ENCODE results near the gene PPP1CA. TPM values are rescaled to one million over a fixed set of nuclear protein-coding genes. Genes with fewer than 3 reads are reported as not detected.
A peak's percentile ranks its signal among the peaks of the same experiment; 100 is the strongest.

Gene PPP1CA
- polyA plus RNA-seq, 1 donor (not counting 4 experiments of a cell fraction or from before 2014, with no cell fraction given) = 122 TPM

- DNase-seq (ENCODE audit: low read depth, low spot score) = no peak
- Histone ChIP-seq H3K9me3 (ENCODE audit: control insufficient read depth, low read depth, low read length) (no peaks in the 10 kb centered on the region), H3K4me1 (ENCODE audit: control insufficient read depth, extremely low read depth, insufficient read depth, low read length) (peaks cover 11% of the 10 kb centered on the region), H3K9me1 (ENCODE audit: control insufficient read depth, extremely low read depth, insufficient read depth, low read length) (no peaks in the 10 kb centered on the region), H2AFZ (ENCODE audit: control insufficient read depth, low read length) (peak overlapping the region; percentile 95), H3K36me3 (ENCODE audit: control insufficient read depth in 2 of 2, extremely low read depth in 1 of 2, insufficient read depth in 2 of 2, low read length in 2 of 2) (peaks cover 8 to 15% of the 10 kb centered on the region in 2 experiments), H3K4me3 (ENCODE audit: control insufficient read depth in 2 of 3, extremely low read depth in 1 of 3, insufficient read depth in 2 of 3, low read depth in 1 of 3, low read length in 3 of 3) (peak overlapping the region; percentile 80 to 97 (median 89)), H3K9ac (ENCODE audit: control insufficient read depth, extremely low read depth, insufficient read depth, low read length) (peak overlapping the region; percentile 80), H3K27ac (ENCODE audit: control insufficient read depth, insufficient read depth, low read length) (peak overlapping the region; percentile 54), H3K4me2 (ENCODE audit: control insufficient read depth, extremely low read depth, insufficient read depth, low read depth, low read length) (peak overlapping the region; percentile 100), H3K79me2 (ENCODE audit: control insufficient read depth, insufficient read depth, low read length) (peaks cover 10% of the 10 kb centered on the region), H3K27me3 (ENCODE audit: control insufficient read depth, extremely low read depth, insufficient read depth, low read length) (no peaks in the 10 kb centered on the region), H4K20me1 (ENCODE audit: control insufficient read depth, extremely low read depth, insufficient read depth, low read length) (no peaks in the 10 kb centered on the region)
- FAIRE-seq = no peak
- TF ChIP-seq CTCF (optimal IDR thresholded peaks at IDR 0.05 in 1 of 3, IDR thresholded peaks at IDR 0.05 in 1 of 3, conservative IDR thresholded peaks at IDR 0.05 in 1 of 3; ENCODE audit: extremely low read depth in 1 of 3, insufficient read depth in 2 of 3, low read length in 3 of 3) (no peak), EZH2 (IDR thresholded peaks at IDR 0.05; ENCODE audit: low read length) (no peak)
- dilution Hi-C loops (cut with MboI; ENCODE audit: extremely low pct_ligation_motif_present, low sequenced_read_pairs) = no loop called here
These were observed 9.4 kb downstream of the PPP1CA start for GRCh38 chr11:67392183-67392715.

DNA sequence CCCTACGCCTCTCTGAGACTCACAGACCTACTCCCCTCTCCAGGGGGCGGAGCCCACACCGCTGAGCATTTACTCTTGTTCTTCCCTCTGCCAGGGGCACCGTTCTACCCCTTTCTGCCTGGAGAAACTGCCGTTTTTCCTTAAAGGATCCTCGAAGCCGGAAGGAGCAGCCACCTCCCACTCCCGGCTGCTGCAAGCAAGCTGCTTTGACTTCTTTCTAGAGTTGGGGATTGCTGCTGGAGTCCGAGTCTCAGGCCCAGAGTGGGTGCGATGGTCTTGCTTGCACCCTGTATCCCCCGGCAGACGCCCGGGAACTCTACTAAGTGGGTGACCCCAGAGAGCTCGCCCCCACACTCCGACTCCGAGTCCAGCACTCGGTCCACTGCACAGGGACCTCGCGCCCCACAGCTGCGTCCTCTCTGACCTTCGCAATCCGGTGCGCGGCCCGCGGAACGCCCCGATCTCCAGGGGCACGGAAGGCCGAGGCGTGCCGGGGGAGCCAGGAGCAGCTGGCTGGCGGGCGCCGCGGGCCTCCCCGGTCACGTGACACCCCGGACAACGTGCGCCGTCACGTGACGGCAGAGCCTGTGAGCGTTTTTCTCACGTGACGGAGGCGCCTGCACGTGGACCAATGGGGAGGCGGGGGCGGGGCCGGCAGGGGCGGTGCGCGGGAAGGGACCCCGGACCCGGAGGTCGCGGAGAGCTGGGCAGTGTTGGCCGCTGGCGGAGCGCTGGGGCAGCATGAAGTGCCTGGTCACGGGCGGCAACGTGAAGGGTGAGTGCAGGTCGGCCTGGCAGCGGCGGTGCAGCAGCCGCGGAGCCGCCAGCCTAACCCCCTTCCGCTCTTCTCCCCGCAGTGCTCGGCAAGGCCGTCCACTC is 10.1 kb downstream of the PPP1CA start, which contains the start of gene RAD9A:
RAD9A (plus strand) TSS at position 683 of the 879 bp plus-strand sequence; CDS start at position 742, 59 bp downstream.
- no peaks in the 10 kb centered on the region for H3K27me3 ChIP-seq (ENCODE audit: control insufficient read depth, extremely low read depth, insufficient read depth, low read length)
- H3K9ac ChIP-seq (ENCODE audit: control insufficient read depth, extremely low read depth, insufficient read depth, low read length) = peak within 1 kb of the TSS; percentile 93
- TF ChIP-seq EZH2 (IDR thresholded peaks at IDR 0.05; ENCODE audit: low read length) (no peak), CTCF (optimal IDR thresholded peaks at IDR 0.05 in 1 of 3, IDR thresholded peaks at IDR 0.05 in 1 of 3, conservative IDR thresholded peaks at IDR 0.05 in 1 of 3; ENCODE audit: extremely low read depth in 1 of 3, insufficient read depth in 2 of 3, low read length in 3 of 3) (no peak)
- no peaks in the 10 kb centered on the region for H3K9me1 ChIP-seq (ENCODE audit: control insufficient read depth, extremely low read depth, insufficient read depth, low read length)
- H2AFZ ChIP-seq (ENCODE audit: control insufficient read depth, low read length) = peak within 1 kb of the TSS; percentile 95
- no peaks in the 10 kb centered on the region for H3K9me3 ChIP-seq (ENCODE audit: control insufficient read depth, low read depth, low read length)
- DNase-seq (ENCODE audit: low read depth, low spot score) (peak; percentile 61), FAIRE-seq (no peak)
- peaks cover 10% of the 10 kb centered on the region for H3K79me2 ChIP-seq (ENCODE audit: control insufficient read depth, insufficient read depth, low read length)
- H3K4me3 ChIP-seq (ENCODE audit: control insufficient read depth in 2 of 3, extremely low read depth in 1 of 3, insufficient read depth in 2 of 3, low read depth in 1 of 3, low read length in 3 of 3) = peak within 1 kb of the TSS; percentile 80 to 97 (median 89)
- dilution Hi-C loops (cut with MboI; ENCODE audit: extremely low pct_ligation_motif_present, low sequenced_read_pairs) = no loop called here
- peaks cover 5 to 14% of the 10 kb centered on the region in 2 experiments for H3K36me3 ChIP-seq (ENCODE audit: control insufficient read depth in 2 of 2, extremely low read depth in 1 of 2, insufficient read depth in 2 of 2, low read length in 2 of 2)
- peaks cover 11% of the 10 kb centered on the region for H3K4me1 ChIP-seq (ENCODE audit: control insufficient read depth, extremely low read depth, insufficient read depth, low read length)
- no peaks in the 10 kb centered on the region for H4K20me1 ChIP-seq (ENCODE audit: control insufficient read depth, extremely low read depth, insufficient read depth, low read length)
- H3K27ac ChIP-seq (ENCODE audit: control insufficient read depth, insufficient read depth, low read length) = peak within 1 kb of the TSS; percentile 76
- peak within 1 kb of the TSS; percentile 100 for H3K4me2 ChIP-seq (ENCODE audit: control insufficient read depth, extremely low read depth, insufficient read depth, low read depth, low read length)

All from keratinocyte (primary cell).